ENCODE measurements around the gene SLC27A6. TPM values are rescaled to one million over a fixed set of nuclear protein-coding genes. Genes with fewer than 3 reads are reported as not detected.
"Not testable (repeated sequence)": the region's sequence is repeated elsewhere in the genome, so short reads cannot be mapped to it uniquely, and the experiment has no call there.

The SLC27A6 gene
- total RNA-seq, 1 donor from 2014 or later: not detected

GRCh38 chr5:128988476-128988875 lies 23.2 kb downstream of the SLC27A6 start:
- DNase-seq (ENCODE audit: low spot score): no peak

DNA sequence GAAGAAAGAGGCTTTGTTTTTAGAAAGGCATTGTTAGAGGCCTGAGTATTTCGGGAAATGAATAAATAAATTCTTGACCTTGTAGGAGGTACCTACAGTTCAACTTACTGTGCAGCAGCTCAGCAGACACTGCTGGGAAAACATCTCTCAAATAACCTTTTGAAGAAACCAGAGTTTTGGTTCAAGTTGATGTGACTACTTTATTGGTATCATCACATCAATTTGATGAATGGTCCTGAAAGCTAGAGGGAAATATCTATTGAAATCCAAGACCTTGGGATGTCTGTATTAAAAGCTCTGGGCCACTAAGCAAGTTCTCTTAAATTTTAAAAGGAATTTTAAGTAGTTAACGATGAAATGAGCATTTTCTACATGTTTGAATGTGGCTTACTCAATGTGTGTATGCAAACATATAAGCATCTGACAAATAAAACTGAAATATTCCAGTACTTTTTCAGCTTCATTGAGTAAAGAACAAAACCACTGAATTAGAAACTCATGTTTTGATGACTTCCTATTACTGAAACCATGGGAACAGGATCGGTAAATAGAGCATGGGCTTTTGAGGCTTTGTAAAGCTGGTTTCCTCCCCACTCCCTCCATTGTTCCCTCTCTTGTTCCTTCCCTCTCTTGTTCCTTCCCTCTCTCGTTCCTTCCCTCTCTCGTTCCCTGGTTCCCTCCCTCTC lies 36.7 kb downstream of the SLC27A6 start:
- no peak for DNase-seq (ENCODE audit: low spot score)

DNA sequence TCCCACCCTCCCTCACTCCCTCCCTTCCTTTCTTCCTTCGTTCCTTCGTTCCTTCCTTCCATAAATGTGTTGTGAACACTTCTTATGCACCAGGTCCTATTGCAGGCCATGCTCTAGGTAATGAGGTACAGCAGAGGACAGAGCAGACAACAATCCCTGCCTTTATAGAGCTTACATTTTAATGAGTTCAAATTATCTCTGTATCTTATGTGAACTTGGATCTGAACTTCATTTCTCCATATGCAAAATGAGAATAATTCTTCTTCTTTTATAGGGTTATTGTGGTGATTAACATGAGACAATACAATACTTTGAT lies 37.2 kb downstream of the SLC27A6 start:
- no peak for DNase-seq (ENCODE audit: low spot score)

DNA sequence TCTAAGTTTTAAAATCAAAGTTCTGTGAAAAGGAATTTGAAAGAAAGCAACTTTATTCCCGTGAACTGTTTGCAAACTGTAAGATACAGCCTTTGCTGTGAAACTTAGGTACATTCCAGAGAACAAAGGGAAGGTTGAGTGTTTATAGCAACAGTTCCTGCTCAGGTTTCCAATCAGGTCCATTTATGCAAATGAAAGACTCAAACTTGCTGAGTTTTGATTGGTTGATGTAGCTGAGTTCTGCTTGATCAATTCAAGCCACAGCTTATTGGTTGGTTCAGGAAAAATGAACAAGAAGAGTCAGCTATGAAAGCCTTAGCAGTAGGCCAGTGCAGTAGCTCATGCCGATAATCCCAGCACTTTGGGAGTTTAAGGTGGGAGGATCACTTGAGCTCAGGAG lies 37.9 kb downstream of the SLC27A6 start:
- DNase-seq (ENCODE audit: low spot score): no peak

DNA sequence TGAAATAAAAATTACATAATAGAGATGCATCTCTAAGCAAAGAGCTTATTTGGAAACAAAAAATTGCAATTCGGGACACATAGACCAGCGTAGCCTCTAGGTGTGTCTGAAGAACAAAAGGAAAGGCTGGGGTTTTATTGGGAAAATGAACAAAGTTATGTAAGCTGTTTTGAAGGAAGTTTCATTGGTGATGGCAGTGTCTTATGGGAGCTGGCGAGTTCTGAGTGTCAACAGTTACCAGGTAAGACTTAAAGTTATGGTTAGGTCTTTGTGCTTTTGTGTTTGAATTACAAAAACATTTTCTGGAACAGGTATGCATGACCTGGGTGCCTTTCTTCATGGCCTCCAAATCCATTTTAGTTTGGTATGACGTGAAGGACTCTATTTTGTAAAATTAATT lies 48.9 kb downstream of the SLC27A6 start:
- DNase-seq (ENCODE audit: low spot score): no peak

GRCh38 chr5:129018837-129019236 lies 53.5 kb downstream of the SLC27A6 start:
- DNase-seq (ENCODE audit: low spot score): no peak

DNA sequence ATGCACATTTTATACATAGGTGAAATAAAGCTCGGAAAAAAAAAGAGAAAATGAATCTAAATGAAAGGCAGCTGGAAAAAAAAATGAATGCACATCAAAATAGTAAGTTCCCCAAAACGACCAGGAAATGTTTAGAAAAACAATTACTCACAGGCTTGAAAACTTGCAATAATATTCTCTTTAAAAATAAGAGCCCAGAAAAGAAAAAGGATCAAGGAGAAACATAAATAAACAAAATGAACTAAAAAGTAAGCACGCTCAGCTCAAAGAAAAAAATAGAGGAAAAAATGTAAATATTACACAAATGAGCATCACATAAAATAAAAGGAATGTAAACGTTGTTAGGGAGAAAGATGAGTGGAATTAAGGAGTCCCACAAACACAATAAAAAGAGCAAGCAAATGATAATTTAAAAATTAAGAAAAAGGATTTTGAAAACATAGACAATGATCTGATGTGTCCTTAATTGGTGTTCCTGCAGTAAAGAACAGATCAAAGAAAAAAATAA lies 54.2 kb downstream of the SLC27A6 start:
- no peak for DNase-seq (ENCODE audit: low spot score)

- no peak for DNase-seq (ENCODE audit: low spot score)
Measured at GRCh38 chr5:129020683-129021082, 55.4 kb downstream of the SLC27A6 start.

DNA sequence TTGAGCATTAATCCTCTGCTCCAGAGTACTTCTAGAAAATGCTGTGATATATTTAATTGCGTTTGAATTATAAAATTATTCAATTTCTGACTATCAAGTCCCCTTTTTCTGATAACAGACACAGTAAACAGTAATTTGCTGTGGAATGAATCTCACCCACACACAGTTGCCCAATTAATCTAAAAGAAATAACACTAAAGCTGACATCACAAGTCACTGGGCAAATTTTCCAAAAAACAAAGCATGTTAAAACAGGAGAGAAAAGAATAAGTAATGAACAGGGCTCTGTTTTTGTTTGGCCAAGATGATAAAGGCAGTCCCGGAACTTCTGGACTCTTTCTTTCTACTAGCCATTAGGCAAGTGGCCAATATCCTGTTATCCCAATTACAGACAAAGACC lies 56.5 kb downstream of the SLC27A6 start:
- DNase-seq (ENCODE audit: low spot score): no peak

GRCh38 chr5:129022599-129022998 lies 57.3 kb downstream of the SLC27A6 start:
- DNase-seq (ENCODE audit: low spot score): no peak

GRCh38 chr5:129027260-129027659 lies 62.0 kb downstream of the SLC27A6 start:
- DNase-seq (ENCODE audit: low spot score): no peak

GRCh38 chr5:129031886-129032683 lies 66.8 kb downstream of the SLC27A6 start:
- no peak for DNase-seq (ENCODE audit: low spot score)

DNA sequence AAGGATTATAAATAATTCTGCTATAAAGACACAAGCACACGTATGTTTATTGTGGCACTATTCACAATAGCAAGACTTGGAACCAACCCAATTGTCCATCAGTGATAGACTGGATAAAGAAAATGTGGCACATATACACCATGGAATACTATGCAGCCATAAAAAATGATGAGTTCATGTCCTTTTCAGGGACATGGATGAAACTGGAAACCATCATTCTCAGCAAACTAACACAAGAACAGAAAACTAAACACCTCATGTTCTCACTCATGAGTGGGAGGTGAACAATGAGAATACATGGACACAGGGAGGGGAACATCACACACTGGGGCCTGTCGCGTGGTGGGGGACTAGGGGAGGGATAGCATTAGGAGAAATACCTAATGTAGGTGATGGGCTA lies 71.0 kb downstream of the SLC27A6 start:
- not testable (repeated sequence) for DNase-seq (ENCODE audit: low spot score)

- DNase-seq (ENCODE audit: low spot score): no peak
Measured at GRCh38 chr5:129041196-129041881, 76.1 kb downstream of the SLC27A6 start.

GRCh38 chr5:129042306-129042705 lies 77.0 kb downstream of the SLC27A6 start:
- no peak for DNase-seq (ENCODE audit: low spot score)

DNA sequence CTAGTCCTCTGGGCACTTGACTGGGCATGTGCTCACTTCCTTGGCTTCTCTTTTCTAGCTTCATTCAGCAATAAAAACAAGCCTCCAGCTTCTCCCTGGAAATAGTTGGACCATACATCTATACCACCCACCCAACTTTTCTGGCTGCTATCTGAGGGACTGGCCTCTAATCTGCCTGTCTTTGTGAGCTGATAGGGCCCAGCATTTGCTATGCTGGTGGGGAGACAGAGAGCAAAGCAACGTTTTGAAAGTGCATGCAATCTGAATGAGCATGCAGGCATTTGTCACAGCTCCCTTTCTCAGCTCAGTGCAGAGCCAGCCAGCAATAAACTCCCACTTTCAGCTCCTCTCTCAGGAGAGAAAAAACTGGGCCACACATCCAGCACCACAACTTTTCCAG lies 78.6 kb downstream of the SLC27A6 start:
- no peak for DNase-seq (ENCODE audit: low spot score)

GRCh38 chr5:129046151-129046550 lies 80.9 kb downstream of the SLC27A6 start:
- DNase-seq (ENCODE audit: low spot score): no peak

- no peak for DNase-seq (ENCODE audit: low spot score)
Measured at GRCh38 chr5:129048509-129048908, 83.2 kb downstream of the SLC27A6 start.

GRCh38 chr5:129049126-129049799 lies 84.0 kb downstream of the SLC27A6 start:
- no peak for DNase-seq (ENCODE audit: low spot score)

GRCh38 chr5:129051283-129051682 lies 86.0 kb downstream of the SLC27A6 start:
- DNase-seq (ENCODE audit: low spot score): no peak

GRCh38 chr5:129053438-129053837 lies 88.2 kb downstream of the SLC27A6 start:
- DNase-seq (ENCODE audit: low spot score): no peak

GRCh38 chr5:129057329-129057728 lies 92.0 kb downstream of the SLC27A6 start:
- no peak for DNase-seq (ENCODE audit: low spot score)

All from mesenteric fat pad (tissue), 1 donor.